GM12878 (cell line): ENCODE measurements around the gene DCC. TPM values are rescaled to one million over a fixed set of nuclear protein-coding genes. Genes with fewer than 3 reads are reported as not detected.
A peak's percentile ranks its signal among the peaks of the same experiment; 100 is the strongest.

Experiments used
- ATAC-seq: fragments of 200-7000 bp; cut with Tn5 transposase; 3 replicates; pipeline ENCODE4 v1.9.1; 2020; ENCODE audit warnings: mild to moderate bottlenecking, moderate library complexity
- BruUV-seq: library from RNA; stranded (reverse); fragments of 400-500 nt; replicated peaks from 2 replicates; lab custom pipeline; 2021; lab: Mats Ljungman, UMichigan
- CTCF ChIA-PET: fragments of 300-600 bp; sonication (Branson Sonifier 250); formaldehyde crosslinking; extraction: SDS; loops from one replicate; lab custom pipeline; 2021; ENCODE audit warnings: inconsistent platforms; lab: Yijun Ruan, JAX
- POLR2A ChIA-PET: fragments of 350-600 bp; formaldehyde crosslinking; extraction: SDS; loops from one replicate; lab custom pipeline; 2021; ENCODE audit warnings: inconsistent platforms; lab: Charles Lee
- RAD21 ChIA-PET: fragments of 300-600 bp; sonication (Branson Sonifier 250); formaldehyde crosslinking; loops from one replicate; lab custom pipeline; 2023; ENCODE audit warnings: antibody characterized with exemption; ENCODE audit not compliant: unreplicated experiment; lab: Charles Lee
- SMC1A ChIA-PET: fragments of 300-600 bp; sonication (Branson Sonifier 250); formaldehyde crosslinking; loops from one replicate; lab custom pipeline; 2023; ENCODE audit not compliant: unreplicated experiment, uncharacterized antibody; lab: Charles Lee
- DNase-seq: peaks from one replicate; pipeline ENCODE4 v3.0.0-alpha.2; 2011; ENCODE audit warnings: low read depth, low spot score
- FAIRE-seq: peaks from 3 replicates; lab custom pipeline; 2011; peaks lifted over from hg19 to GRCh38; lab: Jason Lieb, UNC
- H2AFZ ChIP-seq: 2 replicates; pipeline ENCODE4 v1.6.0; 2011; ENCODE audit warnings: low read depth, low read length, control low read depth; ENCODE audit not compliant: control insufficient read depth
- H3K27ac ChIP-seq: 2 replicates; pipeline ENCODE4 v1.5.1; 2011; ENCODE audit warnings: control low read depth; ENCODE audit not compliant: control insufficient read depth, insufficient read depth
- H3K27me3 ChIP-seq, 2 experiments: replicated peaks in 1 of 2; 2 replicates each; pipeline versions ENCODE4 v1.6.0 to v1.6.1; 2011; ENCODE audit warnings: low read length in 1 of 2; ENCODE audit not compliant: control insufficient read depth in 2 of 2, insufficient read depth in 2 of 2
- H3K36me3 ChIP-seq, 2 experiments: 2 replicates each; pipeline ENCODE4 v1.5.1; 2011; ENCODE audit warnings: low read length in 1 of 2; ENCODE audit not compliant: control insufficient read depth in 2 of 2, insufficient read depth in 2 of 2
- H3K4me1 ChIP-seq: 2 replicates; pipeline ENCODE4 v1.6.1; 2011; ENCODE audit warnings: mild to moderate bottlenecking, low read length, moderate library complexity, mixed read lengths; ENCODE audit not compliant: control insufficient read depth, insufficient read depth
- H3K4me2 ChIP-seq: 2 replicates; pipeline ENCODE4 v1.6.0; 2011; ENCODE audit warnings: control low read depth; ENCODE audit not compliant: control insufficient read depth, insufficient read depth
- H3K4me3 ChIP-seq: fragments of 200-600 bp; sonication (generic); 2 replicates; pipeline ENCODE4 v1.5.1; 2016
- H3K79me2 ChIP-seq: 2 replicates; pipeline ENCODE4 v1.6.0; 2011; ENCODE audit warnings: low read length; ENCODE audit not compliant: control insufficient read depth, insufficient read depth
- H3K9ac ChIP-seq: 2 replicates; pipeline ENCODE4 v1.8.0; 2011; ENCODE audit warnings: low read length, control low read depth, mixed read lengths; ENCODE audit not compliant: control insufficient read depth, insufficient read depth
- H3K9me3 ChIP-seq: replicated peaks from 3 replicates; pipeline ENCODE4 v1.5.1; 2011; ENCODE audit warnings: mild to moderate bottlenecking, low read length; ENCODE audit not compliant: control insufficient read depth, insufficient read depth
- H4K20me1 ChIP-seq: 2 replicates; pipeline ENCODE4 v1.6.0; 2011; ENCODE audit not compliant: control insufficient read depth, insufficient read depth
- ATF7 ChIP-seq: fragments of 450-650 bp; IDR thresholded peaks from 2 replicates; pipeline ENCODE4 v1.6.1; 2016; ENCODE audit warnings: low read depth, mild to moderate bottlenecking
- BCL11A ChIP-seq: IDR thresholded peaks from 2 replicates; pipeline ENCODE4 v1.6.1; 2011; ENCODE audit warnings: low read depth, low read length
- FOXM1 ChIP-seq: IDR thresholded peaks from 2 replicates; pipeline ENCODE4 v1.6.1; 2012; ENCODE audit warnings: low read depth, mild to moderate bottlenecking, inconsistent platforms, low read length, moderate library complexity
- IRF4 ChIP-seq: IDR thresholded peaks from 2 replicates; pipeline ENCODE4 v1.6.1; 2011; ENCODE audit warnings: low read depth, low read length
- KLF5 ChIP-seq: fragments of 450-650 bp; IDR thresholded peaks from 2 replicates; pipeline ENCODE4 v1.6.1; 2014; ENCODE audit warnings: mild to moderate bottlenecking; ENCODE audit not compliant: partially characterized antibody
- POLR2A ChIP-seq: IDR thresholded peaks from 2 replicates; pipeline ENCODE4 v1.6.1; 2011; ENCODE audit warnings: low read depth, mild to moderate bottlenecking, low read length
- POLR2AphosphoS2 ChIP-seq: IDR thresholded peaks from 2 replicates; pipeline ENCODE4 v1.6.1; 2011; ENCODE audit warnings: low read depth, mild to moderate bottlenecking, low read length, improper control_type of control experiment, moderate library complexity
- RAD21 ChIP-seq: IDR thresholded peaks from 2 replicates; pipeline ENCODE4 v1.6.1; 2011; ENCODE audit warnings: mild to moderate bottlenecking, low read depth, low read length, moderate library complexity; ENCODE audit not compliant: insufficient read depth
- SMAD1 ChIP-seq: fragments of 450-650 bp; IDR thresholded peaks from 2 replicates; pipeline ENCODE4 v1.6.1; 2018; ENCODE audit warnings: mild to moderate bottlenecking, low read depth; ENCODE audit not compliant: partially characterized antibody
- WGBS: methylation state at CpG from one replicate; pipeline ENCODE4 v1.1.6; 2016; ENCODE audit warnings: low lambda C conversion rate; ENCODE audit not compliant: insufficient replicate concordance, insufficient coverage; ENCODE audit errors: missing lambda C conversion rate; 5-methylcytosine and 5-hydroxymethylcytosine counted together
- in situ Hi-C: fragments of 300-500 bp; cut with MboI; formaldehyde crosslinking; loops from 9 replicates; pipeline ENCODE4 v1.14.3; 2018; ENCODE audit warnings: mixed read lengths
- intact Hi-C: fragments of 100-400 bp; cut with micrococcal nuclease; formaldehyde crosslinking; loops from one replicate; pipeline ENCODE4 v1.14.2; 2022; ENCODE audit not compliant: unreplicated experiment
- polyA plus RNA-seq, 11 experiments: library from polyadenylated mRNA; depleted of rRNA in 4 of 11; unstranded in 6 of 11; stranded (reverse) in 5 of 11; fragments of >200 nt; fragmentation: Nextera tagmentation in 4 of 11; fragmentation: Illumina TruSeq in 1 of 11; extraction: Ambion mirVana in 4 of 11; extraction: Trizol in 1 of 11; gene quantifications; 1 replicate in 1 of 11; 2 replicates in 10 of 11; pipeline versions ENCODE4 v1.2.1 to v1.2.3, GENCODE V29; 2011 to 2016; ENCODE audit warnings: inconsistent platforms in 2 of 11, missing spikeins in 2 of 11, low read depth in 1 of 11
- total RNA-seq, 4 experiments: library from RNA; depleted of rRNA in 3 of 4; stranded (reverse); fragments of >200 nt in 3 of 4; fragmentation: Illumina TruSeq in 1 of 4; extraction: Trizol in 1 of 4; gene quantifications; 2 replicates each; pipeline versions ENCODE4 v1.2.1 to v1.2.3, GENCODE V29; 2013 to 2021
- TF ChIP-seq, protein P1 (sequence below): fragments of 450-650 bp; IDR thresholded peaks from 2 replicates; pipeline ENCODE4 v1.6.1; 2016; ENCODE audit warnings: mild to moderate bottlenecking, moderate library complexity, borderline replicate concordance
- TF ChIP-seq, protein P2 (sequence below): IDR thresholded peaks from 2 replicates; pipeline ENCODE4 v1.6.1; 2011; ENCODE audit warnings: low read depth, low read length, improper control_type of control experiment, borderline replicate concordance
- TF ChIP-seq, protein P3 (sequence below): IDR thresholded peaks from 2 replicates; pipeline ENCODE4 v1.6.1; 2011; ENCODE audit warnings: mild to moderate bottlenecking, low read depth, low read length, moderate library complexity; ENCODE audit not compliant: insufficient replicate concordance
- TF ChIP-seq, protein P4 (sequence below), 3 experiments: IDR thresholded peaks in 2 of 3; conservative IDR thresholded peaks in 1 of 3; 2 replicates each; pipeline ENCODE4 v1.5.1; 2011; ENCODE audit warnings: low read depth in 3 of 3, low read length in 3 of 3, mild to moderate bottlenecking in 3 of 3, control low read depth in 2 of 3, moderate library complexity in 2 of 3, inconsistent platforms in 1 of 3, mixed read lengths in 1 of 3; ENCODE audit not compliant: control insufficient read depth in 2 of 3, insufficient read depth in 1 of 3; ENCODE audit errors: extremely low read depth in 1 of 3

Gene DCC
- total and polyA plus RNA-seq, 10 of the 15 experiments (the other 5 are each of a cell fraction or from before 2014, with no cell fraction given), result 0.01 TPM; not detected in 9

DNA sequence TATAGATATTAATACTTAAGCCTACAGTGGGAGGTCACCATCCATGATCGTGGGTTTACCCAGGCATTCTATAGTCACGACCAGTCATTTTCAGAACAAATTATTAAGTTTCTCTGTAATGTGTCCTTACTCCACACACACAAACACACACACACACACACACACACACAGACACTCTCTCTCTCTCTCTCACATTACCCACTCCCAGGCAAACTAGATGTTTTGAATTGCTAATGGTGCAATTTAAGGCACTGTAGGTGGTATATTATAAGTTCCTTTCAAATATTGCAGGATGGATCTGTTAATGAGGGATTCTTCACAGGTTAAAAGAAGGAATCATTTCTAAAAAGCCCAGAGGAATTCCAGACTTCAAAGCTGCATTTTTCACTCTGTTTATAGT lies 1226.6 kb downstream of the DCC start (continued):
- TF ChIP-seq, protein P1, sequence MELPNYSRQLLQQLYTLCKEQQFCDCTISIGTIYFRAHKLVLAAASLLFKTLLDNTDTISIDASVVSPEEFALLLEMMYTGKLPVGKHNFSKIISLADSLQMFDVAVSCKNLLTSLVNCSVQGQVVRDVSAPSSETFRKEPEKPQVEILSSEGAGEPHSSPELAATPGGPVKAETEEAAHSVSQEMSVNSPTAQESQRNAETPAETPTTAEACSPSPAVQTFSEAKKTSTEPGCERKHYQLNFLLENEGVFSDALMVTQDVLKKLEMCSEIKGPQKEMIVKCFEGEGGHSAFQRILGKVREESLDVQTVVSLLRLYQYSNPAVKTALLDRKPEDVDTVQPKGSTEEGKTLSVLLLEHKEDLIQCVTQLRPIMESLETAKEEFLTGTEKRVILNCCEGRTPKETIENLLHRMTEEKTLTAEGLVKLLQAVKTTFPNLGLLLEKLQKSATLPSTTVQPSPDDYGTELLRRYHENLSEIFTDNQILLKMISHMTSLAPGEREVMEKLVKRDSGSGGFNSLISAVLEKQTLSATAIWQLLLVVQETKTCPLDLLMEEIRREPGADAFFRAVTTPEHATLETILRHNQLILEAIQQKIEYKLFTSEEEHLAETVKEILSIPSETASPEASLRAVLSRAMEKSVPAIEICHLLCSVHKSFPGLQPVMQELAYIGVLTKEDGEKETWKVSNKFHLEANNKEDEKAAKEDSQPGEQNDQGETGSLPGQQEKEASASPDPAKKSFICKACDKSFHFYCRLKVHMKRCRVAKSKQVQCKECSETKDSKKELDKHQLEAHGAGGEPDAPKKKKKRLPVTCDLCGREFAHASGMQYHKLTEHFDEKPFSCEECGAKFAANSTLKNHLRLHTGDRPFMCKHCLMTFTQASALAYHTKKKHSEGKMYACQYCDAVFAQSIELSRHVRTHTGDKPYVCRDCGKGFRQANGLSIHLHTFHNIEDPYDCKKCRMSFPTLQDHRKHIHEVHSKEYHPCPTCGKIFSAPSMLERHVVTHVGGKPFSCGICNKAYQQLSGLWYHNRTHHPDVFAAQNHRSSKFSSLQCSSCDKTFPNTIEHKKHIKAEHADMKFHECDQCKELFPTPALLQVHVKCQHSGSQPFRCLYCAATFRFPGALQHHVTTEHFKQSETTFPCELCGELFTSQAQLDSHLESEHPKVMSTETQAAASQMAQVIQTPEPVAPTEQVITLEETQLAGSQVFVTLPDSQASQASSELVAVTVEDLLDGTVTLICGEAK, result no peak
- TF ChIP-seq SMAD1, result no peak
- TF ChIP-seq ATF7, result no peak

DNA sequence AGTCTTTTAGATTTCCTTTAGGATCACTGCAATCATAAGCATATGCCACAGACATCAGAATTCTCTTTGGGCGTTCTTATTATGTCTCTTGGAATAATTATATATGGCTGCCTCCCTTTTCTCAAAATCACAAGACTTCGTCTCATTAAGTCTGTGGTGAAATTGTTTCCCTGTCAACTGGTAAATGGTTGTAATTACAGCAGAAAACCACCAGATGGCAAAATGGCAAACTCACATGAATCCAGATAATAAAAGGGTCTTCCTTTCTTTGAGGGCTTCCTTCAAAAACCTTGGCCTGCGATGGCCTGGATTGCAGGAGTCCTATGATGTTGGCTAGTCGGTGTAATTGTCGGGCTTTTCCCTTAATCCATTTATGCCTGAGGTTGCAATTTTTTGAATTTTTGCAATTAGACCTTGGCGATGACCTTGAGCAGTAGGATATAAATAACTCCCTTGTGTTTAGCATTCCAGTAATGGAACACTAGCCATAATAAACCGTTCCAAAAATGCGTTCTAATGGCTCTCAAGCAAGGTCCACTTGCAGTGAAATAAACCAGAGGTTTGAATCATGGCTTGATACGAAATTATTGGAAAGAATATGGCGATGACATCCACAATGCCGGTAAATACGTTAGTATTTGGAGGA lies 1228.1 kb downstream of the DCC start:
- FAIRE-seq, result peak; percentile 82
- Histone ChIP-seq H4K20me1 (no peaks in the 10 kb centered on the region), H2AFZ (no peak overlapping the region), H3K27ac (no peak overlapping the region), H3K4me1 (no peaks in the 10 kb centered on the region), H3K9ac (no peak overlapping the region), H3K27me3 (no peaks in the 10 kb centered on the region), H3K36me3 (no peaks in the 10 kb centered on the region), H3K4me2 (no peak overlapping the region), H3K79me2 (no peaks in the 10 kb centered on the region), H3K4me3 (no peak overlapping the region), H3K9me3 (no peaks in the 10 kb centered on the region)
- intact Hi-C loops (loop anchor here (1.0 to 10.0 kb wide), 2 partner anchors 551 to 1107 kb away; no protein-coding TSS in a partner anchor), in situ Hi-C loops (loop anchor here (5.0 kb wide), 1 partner anchor 549 kb away; no protein-coding TSS in a partner anchor)
- BruUV-seq, result no TSS peak
- DNase-seq, result no peak
- 26% methylated on average over 12 of the region's 12 CpGs for WGBS
- POLR2A ChIA-PET, result no interaction called here
- CTCF ChIA-PET, result interaction anchor here (0.6 to 2.7 kb wide), 5 partner anchors 117 to 561 kb away, joined by 3 to 21 read pairs (median 3); no protein-coding TSS in a partner anchor
- SMC1A ChIA-PET, result interaction anchor here (1.2 kb wide), 1 partner anchor 552 kb away, joined by 6 read pairs; no protein-coding TSS in a partner anchor
- peak; percentile 52; the same call in 2 of the 3 replicates for ATAC-seq
- RAD21 ChIA-PET, result interaction anchor here (0.9 to 1.5 kb wide), 2 partner anchors 552 to 559 kb away, joined by 3 to 8 read pairs; no protein-coding TSS in a partner anchor
- TF ChIP-seq, protein P2, sequence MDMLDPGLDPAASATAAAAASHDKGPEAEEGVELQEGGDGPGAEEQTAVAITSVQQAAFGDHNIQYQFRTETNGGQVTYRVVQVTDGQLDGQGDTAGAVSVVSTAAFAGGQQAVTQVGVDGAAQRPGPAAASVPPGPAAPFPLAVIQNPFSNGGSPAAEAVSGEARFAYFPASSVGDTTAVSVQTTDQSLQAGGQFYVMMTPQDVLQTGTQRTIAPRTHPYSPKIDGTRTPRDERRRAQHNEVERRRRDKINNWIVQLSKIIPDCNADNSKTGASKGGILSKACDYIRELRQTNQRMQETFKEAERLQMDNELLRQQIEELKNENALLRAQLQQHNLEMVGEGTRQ, result no peak
- TF ChIP-seq KLF5 (no peak), BCL11A (no peak), FOXM1 (no peak), POLR2AphosphoS2 (no peak), IRF4 (no peak), RAD21 (peak; percentile 60), ATF7 (no peak), POLR2A (no peak)
- TF ChIP-seq, protein P3, sequence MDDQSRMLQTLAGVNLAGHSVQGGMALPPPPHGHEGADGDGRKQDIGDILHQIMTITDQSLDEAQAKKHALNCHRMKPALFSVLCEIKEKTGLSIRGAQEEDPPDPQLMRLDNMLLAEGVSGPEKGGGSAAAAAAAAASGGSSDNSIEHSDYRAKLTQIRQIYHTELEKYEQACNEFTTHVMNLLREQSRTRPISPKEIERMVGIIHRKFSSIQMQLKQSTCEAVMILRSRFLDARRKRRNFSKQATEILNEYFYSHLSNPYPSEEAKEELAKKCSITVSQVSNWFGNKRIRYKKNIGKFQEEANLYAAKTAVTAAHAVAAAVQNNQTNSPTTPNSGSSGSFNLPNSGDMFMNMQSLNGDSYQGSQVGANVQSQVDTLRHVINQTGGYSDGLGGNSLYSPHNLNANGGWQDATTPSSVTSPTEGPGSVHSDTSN, result no peak
- TF ChIP-seq, protein P4, sequence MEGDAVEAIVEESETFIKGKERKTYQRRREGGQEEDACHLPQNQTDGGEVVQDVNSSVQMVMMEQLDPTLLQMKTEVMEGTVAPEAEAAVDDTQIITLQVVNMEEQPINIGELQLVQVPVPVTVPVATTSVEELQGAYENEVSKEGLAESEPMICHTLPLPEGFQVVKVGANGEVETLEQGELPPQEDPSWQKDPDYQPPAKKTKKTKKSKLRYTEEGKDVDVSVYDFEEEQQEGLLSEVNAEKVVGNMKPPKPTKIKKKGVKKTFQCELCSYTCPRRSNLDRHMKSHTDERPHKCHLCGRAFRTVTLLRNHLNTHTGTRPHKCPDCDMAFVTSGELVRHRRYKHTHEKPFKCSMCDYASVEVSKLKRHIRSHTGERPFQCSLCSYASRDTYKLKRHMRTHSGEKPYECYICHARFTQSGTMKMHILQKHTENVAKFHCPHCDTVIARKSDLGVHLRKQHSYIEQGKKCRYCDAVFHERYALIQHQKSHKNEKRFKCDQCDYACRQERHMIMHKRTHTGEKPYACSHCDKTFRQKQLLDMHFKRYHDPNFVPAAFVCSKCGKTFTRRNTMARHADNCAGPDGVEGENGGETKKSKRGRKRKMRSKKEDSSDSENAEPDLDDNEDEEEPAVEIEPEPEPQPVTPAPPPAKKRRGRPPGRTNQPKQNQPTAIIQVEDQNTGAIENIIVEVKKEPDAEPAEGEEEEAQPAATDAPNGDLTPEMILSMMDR (IDR thresholded peaks at IDR 0.05 in 2 of 3, conservative IDR thresholded peaks at IDR 0.05 in 1 of 3; ENCODE audit: control insufficient read depth in 2 of 3, extremely low read depth in 1 of 3, insufficient read depth in 1 of 3, low read depth in 3 of 3, low read length in 3 of 3), result peak; percentile 45 to 56 (median 49); a peak in 5 of 6 replicates
